H1 (cell line): ENCODE measurements around the gene ALDH1A2. TPM values are rescaled to one million over a fixed set of nuclear protein-coding genes. Genes with fewer than 3 reads are reported as not detected.

ENCODE experiments used
- CTCF ChIA-PET: fragments of 300-600 bp; sonication (Branson Sonifier 250); formaldehyde crosslinking; loops from one replicate; lab custom pipeline; 2021; ENCODE audit not compliant: partially characterized antibody; lab: Charles Lee
- POLR2A ChIA-PET: fragments of 300-600 bp; sonication (Branson Sonifier 250); formaldehyde crosslinking; loops from one replicate; lab custom pipeline; 2021; ENCODE audit warnings: inconsistent platforms; ENCODE audit not compliant: partially characterized antibody; lab: Charles Lee
- DNase-seq, 2 experiments: peaks; one replicate each; pipeline versions ENCODE4 v3.0.0 to v3.0.0-alpha.2; 2010 to 2022; ENCODE audit warnings: low spot score in 2 of 2, low read depth in 1 of 2, mixed read lengths in 1 of 2
- FAIRE-seq: peaks from 2 replicates; lab custom pipeline; 2011; peaks lifted over from hg19 to GRCh38; lab: Jason Lieb, UNC
- H2AFZ ChIP-seq: 2 replicates; pipeline ENCODE4 v1.8.1; 2012; ENCODE audit warnings: low read length, inconsistent platforms
- H2AK5ac ChIP-seq: 2 replicates; pipeline ENCODE4 v1.6.1; 2013; ENCODE audit warnings: low read depth, low read length
- H2BK120ac ChIP-seq: replicated peaks from 2 replicates; pipeline ENCODE3; 2013; ENCODE audit warnings: low read depth, low read length, inconsistent platforms
- H2BK12ac ChIP-seq: 2 replicates; pipeline ENCODE4 v1.6.1; 2013; ENCODE audit warnings: low read depth, low read length
- H2BK15ac ChIP-seq: 2 replicates; pipeline ENCODE4 v1.6.1; 2013; ENCODE audit warnings: low read length
- H2BK20ac ChIP-seq: 2 replicates; pipeline ENCODE4 v1.6.1; 2013; ENCODE audit warnings: low read length
- H2BK5ac ChIP-seq: 2 replicates; pipeline ENCODE4 v1.6.1; 2013; ENCODE audit warnings: low read depth, low read length
- H3K14ac ChIP-seq: 2 replicates; pipeline ENCODE4 v1.6.1; 2013; ENCODE audit warnings: inconsistent platforms; ENCODE audit not compliant: insufficient read length
- H3K18ac ChIP-seq: 2 replicates; pipeline ENCODE4 v1.6.1; 2013; ENCODE audit warnings: low read length; ENCODE audit errors: extremely low read depth
- H3K23ac ChIP-seq: 2 replicates; pipeline ENCODE4 v1.6.1; 2013; ENCODE audit warnings: inconsistent platforms; ENCODE audit not compliant: insufficient read length
- H3K23me2 ChIP-seq: 2 replicates; pipeline ENCODE4 v1.6.1; 2013; ENCODE audit warnings: low read depth, low read length
- H3K27ac ChIP-seq: 2 replicates; pipeline ENCODE4 v1.6.1; 2011; ENCODE audit warnings: low read depth, low read length, inconsistent platforms
- H3K27me3 ChIP-seq, 4 experiments: replicated peaks in 1 of 4; 1 replicate in 1 of 4; 2 replicates in 3 of 4; pipeline versions ENCODE4 v1.6.1 to v1.8.1; 2011 to 2013; ENCODE audit warnings: low read length in 3 of 4, mild to moderate bottlenecking in 3 of 4, inconsistent platforms in 2 of 4, mixed read lengths in 2 of 4, moderate library complexity in 1 of 4; ENCODE audit not compliant: control insufficient read depth in 3 of 4, insufficient read depth in 3 of 4; ENCODE audit errors: extremely low read depth in 1 of 4
- H3K36me3 ChIP-seq, 4 experiments: 2 replicates each; pipeline versions ENCODE4 v1.6.1 to v1.8.1; 2011 to 2013; ENCODE audit warnings: mild to moderate bottlenecking in 4 of 4, low read length in 3 of 4, moderate library complexity in 2 of 4, control low read depth in 1 of 4, inconsistent platforms in 1 of 4; ENCODE audit not compliant: insufficient read depth in 4 of 4, control insufficient read depth in 2 of 4
- H3K4ac ChIP-seq: replicated peaks from 2 replicates; pipeline ENCODE3; 2013; ENCODE audit warnings: low read length, low read depth, mixed read lengths, inconsistent platforms; ENCODE audit not compliant: insufficient read length
- H3K4me1 ChIP-seq, 4 experiments: replicated peaks in 1 of 4; 1 replicate in 1 of 4; 2 replicates in 3 of 4; pipeline versions ENCODE4 v1.6.1 to v1.8.1; 2011 to 2013; ENCODE audit warnings: low read length in 3 of 4, inconsistent platforms in 2 of 4, mixed read lengths in 1 of 4; ENCODE audit not compliant: insufficient read depth in 4 of 4, control insufficient read depth in 3 of 4
- H3K4me2 ChIP-seq, 2 experiments: 2 replicates each; pipeline versions ENCODE4 v1.6.1 to v1.8.1; 2011 to 2013; ENCODE audit warnings: low read depth in 2 of 2, low read length in 2 of 2, control low read depth in 1 of 2, inconsistent platforms in 1 of 2, mild to moderate bottlenecking in 1 of 2; ENCODE audit not compliant: insufficient read depth in 1 of 2
- H3K4me3 ChIP-seq, 4 experiments: fragments of 200-600, 300-600 bp in 1 of 4; sonication (generic), shearing (Covaris generic), sonication (Bioruptor Twin) in 1 of 4; 2 replicates each; pipeline versions ENCODE4 v1.5.1 to v1.8.1; 2011 to 2016; ENCODE audit warnings: low read length in 4 of 4, low read depth in 3 of 4, control low read depth in 2 of 4, inconsistent platforms in 2 of 4, mild to moderate bottlenecking in 2 of 4, mixed read lengths in 1 of 4, moderate library complexity in 1 of 4; ENCODE audit not compliant: insufficient read depth in 2 of 4; ENCODE audit errors: extremely low read depth in 1 of 4
- H3K56ac ChIP-seq: replicated peaks from 2 replicates; pipeline ENCODE3; 2013; ENCODE audit warnings: low read depth, mild to moderate bottlenecking, mixed read lengths, low read length, inconsistent platforms; ENCODE audit not compliant: insufficient read length
- H3K79me1 ChIP-seq: 2 replicates; pipeline ENCODE4 v1.6.1; 2013; ENCODE audit warnings: low read depth, low read length, control low read depth
- H3K79me2 ChIP-seq, 2 experiments: 2 replicates each; pipeline versions ENCODE4 v1.6.1 to v1.8.1; 2012 to 2013; ENCODE audit warnings: low read length in 2 of 2, mild to moderate bottlenecking in 2 of 2, inconsistent platforms in 1 of 2; ENCODE audit not compliant: insufficient read depth in 2 of 2, control insufficient read depth in 1 of 2
- H3K9ac ChIP-seq, 4 experiments: replicated peaks in 1 of 4; 1 replicate in 1 of 4; 2 replicates in 3 of 4; pipeline versions ENCODE4 v1.6.1 to v1.8.1; 2011 to 2013; ENCODE audit warnings: low read depth in 3 of 4, low read length in 3 of 4, control low read depth in 2 of 4, mild to moderate bottlenecking in 2 of 4, moderate library complexity in 2 of 4, inconsistent platforms in 1 of 4; ENCODE audit errors: extremely low read depth in 1 of 4
- H3K9me3 ChIP-seq, 2 experiments: 2 replicates each; pipeline versions ENCODE4 v1.6.1 to v1.8.1; 2012 to 2013; ENCODE audit warnings: mild to moderate bottlenecking in 2 of 2, moderate library complexity in 2 of 2, control low read depth in 1 of 2, inconsistent platforms in 1 of 2, low read depth in 1 of 2, low read length in 1 of 2, mixed read lengths in 1 of 2; ENCODE audit not compliant: insufficient read depth in 2 of 2
- H4K20me1 ChIP-seq, 2 experiments: replicated peaks in 1 of 2; 2 replicates each; pipeline versions ENCODE3 to v1.8.1; 2011 to 2013; ENCODE audit warnings: inconsistent platforms in 2 of 2, low read length in 2 of 2, mild to moderate bottlenecking in 1 of 2; ENCODE audit not compliant: insufficient read depth in 2 of 2, control insufficient read depth in 1 of 2
- H4K5ac ChIP-seq: 2 replicates; pipeline ENCODE4 v1.6.1; 2013; ENCODE audit warnings: low read length, low read depth, mixed read lengths, inconsistent platforms; ENCODE audit not compliant: insufficient read length
- H4K8ac ChIP-seq: 2 replicates; pipeline ENCODE4 v1.8.0; 2013; ENCODE audit warnings: mild to moderate bottlenecking, moderate library complexity, low read length, inconsistent platforms; ENCODE audit not compliant: insufficient read depth; ENCODE audit errors: extremely low read depth
- H4K91ac ChIP-seq: replicated peaks from 2 replicates; pipeline ENCODE3; 2013; ENCODE audit warnings: low read length, mixed read lengths, inconsistent platforms; ENCODE audit not compliant: insufficient read length
- ASH2L ChIP-seq: fragments of 200-600, 300-600 bp; sonication (generic); IDR thresholded peaks from one replicate; pipeline ENCODE4 v1.7.1; 2017; ENCODE audit warnings: low read length
- BACH1 ChIP-seq: IDR thresholded peaks from 2 replicates; pipeline ENCODE4 v1.6.1; 2012; ENCODE audit warnings: low read length, improper control_type of control experiment
- CHD2 ChIP-seq: IDR thresholded peaks from 2 replicates; pipeline ENCODE4 v1.6.1; 2012; ENCODE audit warnings: low read length, improper control_type of control experiment
- CREB1 ChIP-seq: IDR thresholded peaks from 2 replicates; pipeline ENCODE4 v1.6.1; 2012; ENCODE audit warnings: inconsistent platforms
- EP300 ChIP-seq, 2 experiments: IDR thresholded peaks; 1 replicate in 1 of 2; 2 replicates in 1 of 2; pipeline ENCODE4 v1.6.1; 2011 to 2012; ENCODE audit warnings: low read depth in 2 of 2, low read length in 2 of 2, mild to moderate bottlenecking in 2 of 2, borderline replicate concordance in 1 of 2, inconsistent platforms in 1 of 2, moderate library complexity in 1 of 2
- JUN ChIP-seq: IDR thresholded peaks from 2 replicates; pipeline ENCODE4 v1.6.1; 2011; ENCODE audit warnings: low read depth, mild to moderate bottlenecking, improper control_type of control experiment, low read length
- MAFK ChIP-seq: IDR thresholded peaks from 2 replicates; pipeline ENCODE4 v1.6.1; 2012; ENCODE audit warnings: low read depth, mild to moderate bottlenecking, improper control_type of control experiment, low read length
- NANOG ChIP-seq: IDR thresholded peaks from 2 replicates; pipeline ENCODE4 v1.6.1; 2011; ENCODE audit warnings: low read length, low read depth, mild to moderate bottlenecking, inconsistent platforms; ENCODE audit not compliant: insufficient read depth, poor library complexity, severe bottlenecking
- NRF1 ChIP-seq: IDR thresholded peaks from 2 replicates; pipeline ENCODE4 v1.6.1; 2011; ENCODE audit warnings: mild to moderate bottlenecking, low read depth, low read length, improper control_type of control experiment
- RFX5 ChIP-seq: IDR thresholded peaks from 2 replicates; pipeline ENCODE4 v1.6.1; 2011; ENCODE audit warnings: low read depth, low read length, improper control_type of control experiment, borderline replicate concordance
- SP4 ChIP-seq: IDR thresholded peaks from 2 replicates; pipeline ENCODE4 v1.6.1; 2012; ENCODE audit warnings: low read length, inconsistent platforms
- TAF1 ChIP-seq: IDR thresholded peaks from 2 replicates; pipeline ENCODE4 v1.6.1; 2011; ENCODE audit warnings: mild to moderate bottlenecking, low read depth, low read length
- TBP ChIP-seq: IDR thresholded peaks from 2 replicates; pipeline ENCODE4 v1.6.1; 2011; ENCODE audit warnings: low read depth, low read length, improper control_type of control experiment
- YY1 ChIP-seq: IDR thresholded peaks from 2 replicates; pipeline ENCODE4 v1.6.1; 2011; ENCODE audit warnings: low read depth, mild to moderate bottlenecking, low read length
- WGBS, 2 experiments: shearing (Covaris generic) in 1 of 2; methylation state at CpG; one replicate each; pipeline versions ENCODE4 v1.1.6 to v1.1.7; 2013 to 2015; ENCODE audit warnings: low lambda C conversion rate in 2 of 2, mixed read lengths in 2 of 2, inconsistent platforms in 1 of 2, low coverage in 1 of 2, missing lambda C conversion rate in 1 of 2; ENCODE audit not compliant: insufficient replicate concordance in 2 of 2, insufficient coverage in 1 of 2, insufficient read length in 1 of 2; ENCODE audit errors: extremely low coverage in 1 of 2, missing lambda C conversion rate in 1 of 2; 5-methylcytosine and 5-hydroxymethylcytosine counted together
- polyA plus RNA-seq, 7 experiments: library from polyadenylated mRNA; depleted of rRNA in 3 of 7; stranded (reverse) in 5 of 7; unstranded in 2 of 7; fragments of >200 nt in 5 of 7; fragments of 200-250 nt in 2 of 7; gene quantifications; 1 replicate in 5 of 7; 2 replicates in 1 of 7; 4 replicates in 1 of 7; pipeline versions ENCODE4 v1.2.1 to v1.2.3, GENCODE V29; 2011 to 2013; ENCODE audit warnings: missing spikeins in 2 of 7, mixed read lengths in 2 of 7
- total RNA-seq: library from RNA; stranded (reverse); fragmentation: NEBNext Ultra II Directional; extraction: Animal tissue kit (Norgen Biotek cat#: 25700); gene quantifications from 2 replicates; pipeline ENCODE4 v1.2.1, GENCODE V29; 2021

The ALDH1A2 gene
- total and polyA plus RNA-seq, 2 of the 8 experiments (the other 6 are each of a cell fraction or from before 2014, with no cell fraction given), result 0.06 to 0.24 TPM

- Histone ChIP-seq H3K14ac (no peak overlapping the region), H3K79me1 (no peaks in the 10 kb centered on the region)
- no peak for TF ChIP-seq EP300 (IDR thresholded peaks at IDR 0.05; ENCODE audit: borderline replicate concordance in 1 of 2, low read depth in 2 of 2, low read length in 2 of 2)
- no peak for TF ChIP-seq CREB1
- no peak for TF ChIP-seq ASH2L
- TF ChIP-seq JUN, result no peak
- no peak for TF ChIP-seq RFX5
- TF ChIP-seq SP4, result no peak
- no peak for TF ChIP-seq BACH1
- TF ChIP-seq TBP, result no peak
- TF ChIP-seq CHD2, result no peak
- no peak for TF ChIP-seq MAFK
- TF ChIP-seq NANOG, result no peak
- no peak for TF ChIP-seq NRF1
- TF ChIP-seq TAF1, result no peak
- TF ChIP-seq YY1, result no peak
- TF ChIP-seq, all 59 proteins: peak for 0
- Histone ChIP-seq H3K4me3 (no peak overlapping the region), H3K23ac (no peak overlapping the region), H2BK120ac (no peak overlapping the region), H2AFZ (no peak overlapping the region), H4K91ac (no peak overlapping the region), H2BK12ac (no peak overlapping the region), H3K18ac (no peak overlapping the region), H2BK5ac (no peak overlapping the region), H3K4me2 (no peak overlapping the region), H4K20me1 (no peaks in the 10 kb centered on the region), H2AK5ac (no peak overlapping the region), H3K79me2 (no peaks in the 10 kb centered on the region), H2BK15ac (no peak overlapping the region), H3K23me2 (no peaks in the 10 kb centered on the region; the same call in 1 of the 2 replicates), H3K4me1 (peaks cover 0 to 3% (median 0%) of the 10 kb centered on the region in 4 experiments; a peak in 1 of 7 replicates), H3K4ac (no peak overlapping the region), H3K27ac (no peak overlapping the region), H3K9me3 (no peaks in the 10 kb centered on the region), H4K8ac (no peak overlapping the region), H3K9ac (no peak overlapping the region), H3K56ac (no peak overlapping the region), H4K5ac (no peak overlapping the region), H2BK20ac (no peak overlapping the region), H3K36me3 (no peaks in the 10 kb centered on the region), H3K27me3 (no peaks in the 10 kb centered on the region)
- POLR2A ChIA-PET, result no interaction called here
- CTCF ChIA-PET, result interaction anchor here (1.2 kb wide), 1 partner anchor 8 kb away, joined by 3 read pairs; no protein-coding TSS in a partner anchor
- DNase-seq (no peak), FAIRE-seq (no peak)
- 87% methylated on average over 6 of the region's 6 CpGs; no CpG with 5 or more reads in 1 of the 2 experiments for WGBS, 2 experiments
Measured at GRCh38 chr15:58110999-58111717, 45.6 kb upstream of the ALDH1A2 start.
